ENCODE data around the gene URB2.

GRCh38 chr1:229643996-229644745 lies 18.1 kb downstream of the URB2 start:
- TF ChIP-seq CTCF (conservative IDR thresholded peaks at IDR 0.05; ENCODE audit: low read depth in 2 of 2) (no peak), EZH2 (IDR thresholded peaks at IDR 0.05; ENCODE audit: low read depth, unreplicated experiment) (no peak), POLR2AphosphoS5 (IDR thresholded peaks at IDR 0.05; ENCODE audit: low read depth) (no peak), EZH2phosphoT487 (IDR thresholded peaks at IDR 0.05; ENCODE audit: unreplicated experiment) (no peak)
